ENCODE measurements around the gene ZNF385A. TPM values are rescaled to one million over a fixed set of nuclear protein-coding genes. Genes with fewer than 3 reads are reported as not detected.

ZNF385A gene
- total RNA-seq, 1 donor from 2014 or later = 0.99 TPM

DNA sequence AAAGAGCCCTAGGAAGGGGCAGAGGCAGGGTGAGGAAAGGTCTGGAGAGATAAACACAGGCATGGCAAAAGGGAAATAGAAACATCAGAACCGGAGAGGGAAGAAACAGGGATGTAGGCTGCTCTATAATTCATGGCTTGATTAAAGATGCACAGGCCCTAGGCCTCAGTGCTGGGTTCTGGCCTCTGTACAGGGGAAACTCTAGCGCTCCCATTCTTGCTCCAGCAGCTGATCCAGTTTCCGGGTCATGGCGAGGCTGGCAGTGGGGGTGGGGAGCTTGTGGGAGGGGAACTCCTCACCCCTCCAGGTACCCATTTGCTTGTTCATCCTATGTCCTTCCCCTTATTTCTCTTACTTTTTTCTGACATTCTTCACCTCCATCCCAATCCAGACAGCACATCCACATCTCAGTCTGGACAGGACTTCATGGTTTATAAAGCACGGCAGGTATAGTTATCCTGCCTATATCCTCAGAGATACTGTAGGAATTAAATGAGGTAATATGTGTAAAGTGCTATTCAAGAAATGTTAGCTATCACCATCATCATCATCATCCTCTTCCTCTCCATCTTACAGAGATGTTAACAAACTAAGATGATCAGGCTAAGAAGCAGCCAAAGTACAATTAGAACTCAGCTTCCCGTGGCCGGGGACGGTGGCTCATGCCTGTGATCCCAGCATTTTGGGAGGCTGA, 12.3 kb downstream of the ZNF385A start:
- H3K27ac Mint-ChIP-seq = no peak overlapping the region

DNA sequence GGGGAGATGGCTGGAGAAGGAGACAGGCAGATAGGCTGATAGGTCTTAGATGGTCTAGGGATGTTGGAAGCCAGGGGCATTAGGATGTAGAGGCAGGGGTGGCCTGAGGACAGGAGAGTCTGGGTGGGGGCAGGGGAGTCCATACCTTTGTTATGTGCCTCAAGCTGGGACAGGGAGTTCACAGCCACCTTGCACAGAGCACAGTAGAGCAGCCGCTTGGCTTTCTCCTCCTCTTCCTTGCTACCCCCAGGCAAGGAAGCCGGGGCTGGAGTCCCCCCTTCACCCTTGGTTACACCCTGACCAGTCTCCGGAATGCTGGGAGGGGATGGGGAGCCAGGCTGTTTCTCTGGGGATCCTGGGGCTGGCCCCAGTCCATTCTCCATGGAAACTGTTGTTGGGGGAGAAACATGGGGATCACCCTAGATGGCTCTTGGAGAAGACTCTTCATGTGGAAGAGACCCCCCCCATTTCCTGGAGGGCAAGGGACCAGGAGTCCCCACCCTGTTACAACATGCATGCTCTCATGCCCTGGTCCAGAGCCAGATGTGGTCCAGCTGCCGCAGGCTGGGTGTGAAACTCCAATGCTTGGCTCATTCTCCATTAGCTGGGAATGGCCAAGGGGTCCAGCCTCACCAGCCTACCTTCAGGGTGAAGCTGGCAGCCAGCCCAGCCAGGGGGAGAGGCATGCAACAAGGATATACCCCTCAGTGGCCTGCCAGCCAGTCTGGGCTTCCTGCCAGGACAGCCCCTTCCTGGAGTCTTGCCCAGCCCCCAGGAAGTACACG, 13.0 kb downstream of the ZNF385A start:
- Mint-ChIP-seq H3K27me3 (ENCODE audit: insufficient read depth) (peaks cover 12% of the 10 kb centered on the region), H3K4me1 (ENCODE audit: low read depth) (peaks cover 34% of the 10 kb centered on the region), H3K27ac (no peak overlapping the region), H3K9me3 (no peaks in the 10 kb centered on the region), H3K4me3 (no peak overlapping the region), H3K36me3 (ENCODE audit: low read depth) (no peaks in the 10 kb centered on the region)
- DNase-seq (ENCODE audit: low spot score) = no peak
- intact Hi-C loops (cut with micrococcal nuclease) = no loop called here

More for the DNA sequence above, 12.3 kb downstream of the ZNF385A start:
- Mint-ChIP-seq H3K27me3 (ENCODE audit: insufficient read depth) (peaks cover 8% of the 10 kb centered on the region), H3K4me1 (ENCODE audit: low read depth) (peaks cover 34% of the 10 kb centered on the region), H3K9me3 (no peaks in the 10 kb centered on the region), H3K4me3 (no peak overlapping the region), H3K36me3 (ENCODE audit: low read depth) (no peaks in the 10 kb centered on the region)
- DNase-seq (ENCODE audit: low spot score) = no peak
- intact Hi-C loops (cut with micrococcal nuclease) = no loop called here

DNA sequence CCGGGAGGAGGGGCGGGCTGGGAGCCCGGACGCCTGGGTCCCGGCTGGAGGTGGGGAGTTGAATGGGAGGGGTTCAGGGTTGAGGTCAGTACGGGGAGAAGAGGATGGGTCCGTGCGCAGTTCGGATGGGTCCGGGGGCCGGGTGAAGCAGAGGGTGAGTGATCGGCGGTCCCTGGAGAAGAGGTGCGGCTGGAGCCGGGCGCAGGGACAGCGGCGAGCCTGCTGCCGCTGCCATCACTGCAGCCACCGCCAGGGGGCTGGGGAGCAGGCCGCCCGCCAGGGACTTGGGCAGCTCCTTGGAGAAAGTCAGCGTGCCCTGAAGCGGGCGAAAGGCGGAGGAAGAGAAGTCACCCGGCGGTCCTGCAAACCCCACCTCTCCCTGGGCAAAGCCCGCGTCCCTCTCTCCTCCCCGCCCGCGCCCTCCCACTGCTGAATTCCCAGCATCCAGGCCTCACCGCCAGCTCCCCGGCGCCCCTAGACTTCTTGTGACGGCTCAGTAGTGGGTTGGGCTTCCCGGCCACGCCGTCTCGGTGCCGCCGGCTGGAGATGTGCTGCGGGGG, 14.3 kb downstream of the ZNF385A start:
- no peak overlapping the region for H3K27ac Mint-ChIP-seq

DNA sequence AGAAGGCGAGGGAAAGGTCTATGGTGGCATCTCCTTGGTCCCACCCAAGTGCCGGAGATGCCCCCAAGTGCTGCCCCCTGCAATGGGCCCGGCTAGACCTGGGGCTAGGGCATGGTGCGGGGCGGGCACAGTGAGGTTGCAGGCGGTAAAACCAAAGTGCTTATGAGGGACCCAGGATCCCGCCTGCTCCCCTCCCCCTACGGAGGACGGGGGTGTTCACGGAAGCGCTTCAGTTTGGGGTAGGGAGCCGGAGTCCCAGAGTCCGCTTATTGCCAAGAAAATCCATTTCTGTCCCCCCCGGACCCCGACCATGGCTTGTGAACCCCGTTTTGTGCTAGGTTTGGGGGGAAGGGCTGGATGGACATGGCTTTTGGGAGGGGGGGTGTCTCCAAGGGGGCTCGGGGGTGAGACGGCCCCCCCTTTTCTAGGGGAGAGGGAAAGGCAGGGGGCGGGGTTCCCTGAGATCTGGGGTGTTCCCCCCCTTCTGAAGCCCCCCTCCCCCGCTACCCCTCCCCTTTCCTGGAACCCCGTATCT, 14.9 kb downstream of the ZNF385A start:
- H3K36me3 Mint-ChIP-seq (ENCODE audit: low read depth) = no peaks in the 10 kb centered on the region
- no peak for DNase-seq (ENCODE audit: low spot score)
- peak overlapping the region; percentile 65 for H3K4me3 Mint-ChIP-seq
- H3K9me3 Mint-ChIP-seq = no peaks in the 10 kb centered on the region
- no peak overlapping the region for H3K27ac Mint-ChIP-seq
- intact Hi-C loops (cut with micrococcal nuclease) = no loop called here
- H3K4me1 Mint-ChIP-seq (ENCODE audit: low read depth) = peaks cover 39% of the 10 kb centered on the region
- H3K27me3 Mint-ChIP-seq (ENCODE audit: insufficient read depth) = peaks cover 12% of the 10 kb centered on the region

More for the DNA sequence above, 14.3 kb downstream of the ZNF385A start:
- Mint-ChIP-seq H3K4me3 (peak overlapping the region; percentile 11), H3K9me3 (no peaks in the 10 kb centered on the region), H3K27me3 (ENCODE audit: insufficient read depth) (peaks cover 12% of the 10 kb centered on the region), H3K4me1 (ENCODE audit: low read depth) (peaks cover 34% of the 10 kb centered on the region), H3K36me3 (ENCODE audit: low read depth) (no peaks in the 10 kb centered on the region)
- intact Hi-C loops (cut with micrococcal nuclease) = no loop called here
- no peak for DNase-seq (ENCODE audit: low spot score)

DNA sequence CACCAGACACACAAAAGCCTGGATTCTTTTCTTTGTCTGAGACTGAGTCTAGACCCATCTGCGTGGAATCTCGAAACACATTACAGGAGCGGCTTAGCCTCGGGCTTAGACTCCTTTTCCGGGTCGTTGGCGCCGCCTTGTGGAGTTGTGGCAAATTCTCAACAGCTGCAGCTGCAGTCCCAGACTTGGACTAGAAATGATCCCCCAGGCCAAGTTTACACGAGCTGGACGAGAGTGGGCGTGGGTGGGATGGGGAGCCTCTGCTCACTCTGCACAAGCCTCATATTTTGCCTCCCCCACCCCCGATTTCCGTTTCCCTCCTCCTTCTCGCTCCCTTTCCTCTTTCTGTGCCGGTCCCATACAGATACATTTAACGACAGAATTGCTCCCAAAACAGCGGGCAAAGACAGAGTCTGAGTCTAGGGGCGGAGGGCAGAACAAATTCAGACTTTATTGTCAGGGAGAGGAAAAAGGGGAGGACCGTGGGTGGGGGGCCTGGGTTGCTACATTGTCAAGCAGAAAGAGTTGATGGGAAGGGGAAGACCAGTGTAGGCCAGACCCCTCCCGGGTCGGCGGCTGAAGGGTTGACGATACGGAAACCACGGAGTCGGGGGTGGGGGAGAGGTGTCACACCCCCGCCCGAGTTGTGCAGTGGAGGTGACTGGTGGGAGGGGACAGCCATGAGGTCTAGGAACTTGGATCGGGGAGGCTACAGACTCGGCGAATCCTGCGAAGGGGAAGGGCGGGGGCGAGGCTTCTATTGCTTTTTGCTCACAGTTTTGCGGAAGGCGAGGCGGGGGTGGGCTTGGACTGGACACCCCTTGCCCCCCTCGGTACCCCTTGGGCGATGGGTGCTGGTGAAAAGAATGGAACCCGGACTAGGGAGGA, 15.6 kb downstream of the ZNF385A start:
- H3K36me3 Mint-ChIP-seq (ENCODE audit: low read depth) = no peaks in the 10 kb centered on the region
- peaks cover 43% of the 10 kb centered on the region for H3K4me1 Mint-ChIP-seq (ENCODE audit: low read depth)
- no peaks in the 10 kb centered on the region for H3K9me3 Mint-ChIP-seq
- intact Hi-C loops (cut with micrococcal nuclease) = loop anchor here (1.0 kb wide), 8 partner anchors 10 to 155 kb away; partner anchors contain the start of gene COPZ1
- H3K27me3 Mint-ChIP-seq (ENCODE audit: insufficient read depth) = peaks cover 12% of the 10 kb centered on the region
- H3K4me3 Mint-ChIP-seq = peak overlapping the region; percentile 65
- DNase-seq (ENCODE audit: low spot score) = peak; percentile 76
- peak overlapping the region; percentile 61 for H3K27ac Mint-ChIP-seq

DNA sequence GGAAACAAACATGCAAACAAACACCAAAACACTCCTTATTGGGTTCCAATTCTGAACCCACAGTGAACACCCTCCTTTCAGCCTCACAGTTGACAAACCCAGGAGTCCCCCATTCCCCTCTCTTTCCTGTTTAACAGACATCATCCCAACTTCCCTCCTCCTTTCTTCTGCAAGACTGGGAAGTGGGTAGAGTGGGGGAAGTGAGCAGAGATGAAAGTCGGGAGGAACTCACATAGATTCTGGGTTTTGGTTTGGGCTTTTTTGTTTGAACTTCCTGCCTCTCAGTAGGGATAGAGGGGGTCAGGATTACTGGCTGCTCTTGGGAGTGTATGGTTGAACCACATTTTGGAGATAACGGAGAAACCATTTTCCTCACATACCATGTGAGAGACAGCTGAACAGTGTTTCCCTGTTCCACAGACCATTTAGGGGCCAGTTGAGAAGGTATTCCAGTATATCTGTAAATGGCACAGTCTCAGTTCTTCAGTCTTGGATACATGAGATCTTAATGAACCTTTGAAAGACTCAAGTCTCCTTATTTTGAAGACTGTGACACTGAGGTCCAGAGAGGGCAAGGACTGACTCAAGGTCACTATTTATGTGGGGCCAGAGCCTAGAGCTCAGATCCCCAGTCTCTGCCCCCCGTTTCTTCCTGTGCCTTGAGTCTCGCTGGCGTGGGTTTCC, 16.4 kb downstream of the ZNF385A start:
- H3K36me3 Mint-ChIP-seq (ENCODE audit: low read depth) = no peaks in the 10 kb centered on the region
- peaks cover 43% of the 10 kb centered on the region for H3K4me1 Mint-ChIP-seq (ENCODE audit: low read depth)
- DNase-seq (ENCODE audit: low spot score) = no peak
- H3K4me3 Mint-ChIP-seq = peak overlapping the region; percentile 65
- intact Hi-C loops (cut with micrococcal nuclease) = loop anchor here (1.0 kb wide), 8 partner anchors 9 to 154 kb away; partner anchors contain the start of gene COPZ1
- H3K9me3 Mint-ChIP-seq = no peaks in the 10 kb centered on the region
- H3K27me3 Mint-ChIP-seq (ENCODE audit: insufficient read depth) = peaks cover 12% of the 10 kb centered on the region
- H3K27ac Mint-ChIP-seq = no peak overlapping the region

DNA sequence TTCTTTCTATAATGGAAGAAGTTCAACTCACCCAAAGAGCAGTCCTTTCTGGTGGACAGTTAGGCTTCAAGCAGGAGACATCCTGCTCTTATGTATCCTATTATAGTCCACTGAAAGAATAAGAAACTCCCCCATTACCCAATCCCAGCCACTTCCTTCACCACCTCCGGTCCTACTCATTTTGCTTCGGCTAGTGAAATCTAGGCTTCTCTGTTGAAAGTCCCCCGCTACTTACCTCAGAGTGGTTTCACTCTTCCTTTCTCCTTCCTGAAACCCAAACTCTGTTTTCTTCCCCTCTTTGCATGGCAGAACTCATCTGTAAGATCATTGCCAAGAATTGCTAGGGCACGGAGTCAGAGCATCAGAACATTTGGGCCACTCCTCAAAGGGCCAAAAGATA, 20.1 kb downstream of the ZNF385A start, which contains the start of gene GPR84:
Gene GPR84 (minus strand): TSS at position 74 of the 400 bp plus-strand sequence. CDS start 635 bp downstream, outside the sequence.
- H3K9me3 Mint-ChIP-seq = no peaks in the 10 kb centered on the region
- peak; percentile 46 for DNase-seq (ENCODE audit: low spot score)
- peaks cover 51% of the 10 kb centered on the region for H3K4me1 Mint-ChIP-seq (ENCODE audit: low read depth)
- H3K4me3 Mint-ChIP-seq = peak within 1 kb of the TSS; percentile 39
- H3K27ac Mint-ChIP-seq = peak within 1 kb of the TSS; percentile 30
- H3K36me3 Mint-ChIP-seq (ENCODE audit: low read depth) = no peaks in the 10 kb centered on the region
- H3K27me3 Mint-ChIP-seq (ENCODE audit: insufficient read depth) = peaks cover 14% of the 10 kb centered on the region
- intact Hi-C loops (cut with micrococcal nuclease) = loop anchor here (1.0 kb wide), 2 partner anchors 85 to 144 kb away; no protein-coding TSS in a partner anchor

DNA sequence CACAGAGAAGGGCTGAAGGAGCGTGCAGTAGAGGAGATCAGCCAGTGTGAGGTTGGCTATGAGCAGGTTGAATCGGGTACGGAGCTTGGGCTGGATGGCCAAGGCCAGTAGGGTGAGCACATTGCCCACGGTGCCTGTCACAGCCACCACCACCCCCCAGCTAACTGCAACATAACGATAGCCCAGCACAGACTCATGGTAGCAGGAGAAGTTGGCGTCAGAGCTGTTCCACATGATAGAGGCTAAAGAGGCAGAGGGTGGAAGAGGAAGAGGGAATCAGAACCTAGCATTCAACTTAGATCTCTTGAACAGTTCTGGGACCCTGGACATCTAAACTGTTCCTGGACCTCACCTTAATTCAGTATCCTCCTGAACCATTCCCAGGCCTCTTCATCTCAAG, 20.9 kb downstream of the ZNF385A start:
- H3K4me3 Mint-ChIP-seq = peak overlapping the region; percentile 13
- H3K4me1 Mint-ChIP-seq (ENCODE audit: low read depth) = peaks cover 43% of the 10 kb centered on the region
- no peaks in the 10 kb centered on the region for H3K36me3 Mint-ChIP-seq (ENCODE audit: low read depth)
- H3K27me3 Mint-ChIP-seq (ENCODE audit: insufficient read depth) = peaks cover 14% of the 10 kb centered on the region
- H3K9me3 Mint-ChIP-seq = no peaks in the 10 kb centered on the region
- no peak overlapping the region for H3K27ac Mint-ChIP-seq
- intact Hi-C loops (cut with micrococcal nuclease) = loop anchor here (1.0 kb wide), 2 partner anchors 84 to 143 kb away; no protein-coding TSS in a partner anchor
- DNase-seq (ENCODE audit: low spot score) = no peak

DNA sequence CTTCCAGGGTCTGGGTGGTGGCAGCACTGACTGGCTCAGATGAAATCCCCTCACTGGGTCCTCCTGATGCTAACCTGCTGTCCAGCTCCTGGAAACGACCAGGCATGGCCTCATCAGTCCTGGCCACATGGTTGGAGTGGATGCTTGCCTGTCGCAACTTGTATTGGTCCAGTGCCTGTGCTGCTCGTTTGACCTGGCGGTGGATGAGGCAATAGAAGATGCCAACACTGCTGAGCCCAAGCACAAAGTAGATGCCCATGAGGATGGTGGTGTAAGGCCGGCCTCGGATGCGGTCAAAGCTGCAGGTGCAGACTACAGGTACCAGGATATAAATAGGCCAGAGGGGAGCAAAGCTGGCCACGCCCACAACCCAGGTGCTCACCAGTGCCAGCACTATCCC, 21.5 kb downstream of the ZNF385A start:
- H3K9me3 Mint-ChIP-seq = no peaks in the 10 kb centered on the region
- H3K4me3 Mint-ChIP-seq = peak overlapping the region; percentile 13

DNA sequence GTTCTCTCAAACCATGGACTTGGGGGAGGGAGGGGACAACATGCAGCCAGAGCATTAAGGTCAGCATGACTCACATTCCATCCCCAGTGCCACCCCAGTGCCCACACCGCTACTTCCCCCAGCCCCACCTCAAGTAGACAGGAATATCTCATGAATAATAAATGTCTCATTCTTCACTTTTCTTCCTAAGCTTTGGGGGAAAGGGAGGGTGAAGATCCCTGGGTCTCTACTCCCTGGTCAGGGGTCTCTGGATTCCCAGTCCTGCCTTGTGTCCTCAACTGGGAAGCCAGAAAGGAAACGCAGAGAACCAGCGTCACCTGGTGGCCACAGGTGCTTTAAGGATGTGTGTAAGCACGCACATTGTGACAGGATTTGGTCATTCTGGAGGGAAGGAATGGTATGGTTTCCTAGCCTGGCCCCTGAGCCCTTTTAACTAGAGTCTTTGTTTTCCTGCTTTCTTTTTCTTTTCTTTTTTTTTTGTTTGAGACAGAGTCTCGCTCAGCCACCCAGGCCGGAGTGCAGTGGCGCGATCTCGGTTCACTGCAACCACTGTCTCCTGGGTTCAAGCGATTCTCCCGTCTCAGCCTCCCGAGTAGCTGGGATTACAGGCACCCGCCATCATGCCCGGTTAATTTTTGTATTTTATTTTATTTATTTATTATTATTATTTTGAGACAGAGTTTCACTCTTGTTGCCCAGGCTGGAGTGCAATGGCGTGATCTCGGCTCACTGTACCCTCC, 23.6 kb downstream of the ZNF385A start:
- intact Hi-C loops (cut with micrococcal nuclease) = no loop called here
- H3K9me3 Mint-ChIP-seq = no peaks in the 10 kb centered on the region
- no peaks in the 10 kb centered on the region for H3K36me3 Mint-ChIP-seq (ENCODE audit: low read depth)
- DNase-seq (ENCODE audit: low spot score) = no peak
- peak overlapping the region; percentile 72 for H3K27ac Mint-ChIP-seq
- H3K27me3 Mint-ChIP-seq (ENCODE audit: insufficient read depth) = peaks cover 2% of the 10 kb centered on the region
- peaks cover 31% of the 10 kb centered on the region for H3K4me1 Mint-ChIP-seq (ENCODE audit: low read depth)
- no peak overlapping the region for H3K4me3 Mint-ChIP-seq

More for the DNA sequence above, 21.5 kb downstream of the ZNF385A start:
- intact Hi-C loops (cut with micrococcal nuclease) = no loop called here
- no peak for DNase-seq (ENCODE audit: low spot score)
- H3K27me3 Mint-ChIP-seq (ENCODE audit: insufficient read depth) = peaks cover 11% of the 10 kb centered on the region
- H3K27ac Mint-ChIP-seq = no peak overlapping the region
- peaks cover 38% of the 10 kb centered on the region for H3K4me1 Mint-ChIP-seq (ENCODE audit: low read depth)
- H3K36me3 Mint-ChIP-seq (ENCODE audit: low read depth) = no peaks in the 10 kb centered on the region

DNA sequence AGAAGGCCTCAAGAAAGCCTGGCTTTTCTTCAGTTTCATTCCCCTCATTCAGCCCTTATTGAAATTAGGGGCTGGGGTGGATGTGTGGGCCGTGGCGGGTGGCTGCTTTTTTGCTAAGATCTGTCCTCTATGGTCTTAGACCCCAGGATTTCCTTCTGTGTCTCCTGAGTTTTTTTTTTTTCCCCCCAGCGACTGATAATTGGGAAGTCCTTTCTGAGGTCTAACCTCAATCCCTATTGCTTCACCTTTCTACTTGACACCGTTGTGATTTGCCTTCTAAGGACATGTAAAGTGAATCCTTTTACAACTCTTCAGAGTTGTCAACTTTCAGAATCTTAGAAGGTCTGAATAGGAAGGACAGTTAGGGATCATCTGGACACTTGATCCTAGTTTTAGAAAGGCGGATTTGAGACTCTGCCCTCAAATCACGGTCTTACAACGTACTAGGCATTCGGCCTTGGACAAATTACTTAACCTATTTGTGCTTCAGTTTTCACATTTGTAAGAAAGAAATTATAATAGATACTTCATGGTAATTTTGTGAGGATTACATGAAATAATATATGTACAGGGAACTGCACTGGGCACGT, 24.7 kb downstream of the ZNF385A start:
- peaks cover 2% of the 10 kb centered on the region for H3K27me3 Mint-ChIP-seq (ENCODE audit: insufficient read depth)
- no peak overlapping the region for H3K27ac Mint-ChIP-seq
- H3K4me1 Mint-ChIP-seq (ENCODE audit: low read depth) = peaks cover 28% of the 10 kb centered on the region

More for the DNA sequence above, 24.7 kb downstream of the ZNF385A start:
- Mint-ChIP-seq H3K4me3 (no peak overlapping the region), H3K9me3 (no peaks in the 10 kb centered on the region), H3K36me3 (ENCODE audit: low read depth) (no peaks in the 10 kb centered on the region)
- intact Hi-C loops (cut with micrococcal nuclease) = loop anchor here (1.0 to 2.0 kb wide), 9 partner anchors 8 to 146 kb away; partner anchors contain the start of genes CBX5, COPZ1 and HNRNPA1
- DNase-seq (ENCODE audit: low spot score) = no peak

Measured in activated T-helper 1 cell treated with anti-CD3 and anti-CD28 coated beads, Interleukin-12 subunit alpha, Interleukin-12 subunit beta, Interleukin-2, Interleukin-4 antibody, amounts not matched to agents 30 ng/mL and 10 ng/mL and 1 ng/mL, durations not matched to agents 14 hours and 24 hours and 36 hours (primary cell).